NCI-H2029 treated with DMSO at 0.1 percent for 48 hours (cell line): ENCODE measurements around the gene PRKCD.

ENCODE experiments used
- DNase-seq: peaks from one replicate; lab custom pipeline; 2025; lab: John Stamatoyannopoulos, UW

PRKCD gene

GRCh38 chr3:53217175-53217574 is 56.2 kb downstream of the PRKCD start:
- no peak for DNase-seq

DNA sequence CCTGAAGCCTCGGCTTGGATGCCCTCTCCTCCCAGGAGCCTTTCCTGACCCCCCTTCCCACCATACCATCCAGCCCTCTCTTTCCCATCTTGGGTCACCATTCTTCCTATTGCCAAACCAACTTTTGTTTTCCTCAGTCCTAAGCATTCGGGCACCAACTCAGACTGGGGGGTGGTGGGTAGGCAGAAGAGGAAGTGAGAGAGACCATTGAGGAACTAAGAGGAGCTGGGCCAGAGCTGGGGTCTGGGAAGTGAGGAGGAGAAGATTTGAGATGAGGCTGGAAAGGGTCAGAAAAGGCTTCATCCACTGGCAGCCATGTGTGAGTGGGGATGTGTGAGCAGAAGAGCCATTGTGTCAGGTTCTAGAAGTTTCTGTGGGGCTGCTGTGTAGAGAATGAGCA is 57.1 kb downstream of the PRKCD start:
- no peak for DNase-seq

DNA sequence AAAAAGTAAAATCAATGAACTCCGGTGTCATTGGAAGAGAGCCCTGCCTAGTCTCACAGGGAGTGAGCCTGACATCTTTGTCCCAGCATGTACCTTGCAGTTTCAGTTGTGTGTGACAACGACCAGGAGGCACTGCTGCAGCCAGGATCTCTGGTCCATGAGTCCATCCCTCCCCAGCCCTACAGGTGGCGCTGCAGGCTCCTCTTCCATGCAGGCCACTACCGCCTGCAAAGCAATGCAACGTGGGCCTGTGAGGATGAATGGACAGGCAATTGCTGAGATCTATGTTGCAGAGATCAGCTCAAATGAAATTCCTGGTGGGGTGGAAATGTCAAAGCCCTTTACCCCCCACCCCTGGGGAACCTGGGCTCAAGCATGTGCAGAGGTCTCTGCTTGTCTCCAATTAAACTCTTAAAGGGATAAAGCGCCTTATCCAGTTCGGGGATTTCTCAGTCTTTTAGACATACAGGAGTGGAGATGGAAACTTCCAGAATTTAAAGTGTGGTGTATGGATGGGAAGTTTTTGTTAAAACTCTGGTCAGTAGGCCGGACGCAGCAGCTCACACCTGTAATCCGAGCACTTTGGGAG is 59.0 kb downstream of the PRKCD start:
- DNase-seq: peak; percentile 5

DNA sequence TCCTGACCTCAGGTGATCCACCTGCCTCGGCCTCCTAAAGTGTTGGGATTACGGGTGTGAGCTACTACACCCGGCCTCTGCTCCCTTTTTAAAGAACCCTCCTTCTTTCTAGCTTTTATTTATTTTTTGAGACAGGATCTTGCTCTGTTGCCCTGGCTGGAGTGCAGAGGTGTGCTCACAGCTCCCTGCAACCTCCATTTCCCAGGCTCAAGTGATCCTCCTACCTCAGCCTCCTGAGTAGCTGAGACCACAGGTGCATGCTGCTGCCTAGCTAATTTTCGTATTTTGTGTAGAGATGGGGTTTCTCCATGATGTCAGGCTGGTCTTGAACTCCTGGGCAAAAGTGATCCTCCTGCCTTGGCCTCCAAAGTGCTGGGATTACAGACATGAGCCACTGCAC is 60.3 kb downstream of the PRKCD start:
- DNase-seq: no peak

DNA sequence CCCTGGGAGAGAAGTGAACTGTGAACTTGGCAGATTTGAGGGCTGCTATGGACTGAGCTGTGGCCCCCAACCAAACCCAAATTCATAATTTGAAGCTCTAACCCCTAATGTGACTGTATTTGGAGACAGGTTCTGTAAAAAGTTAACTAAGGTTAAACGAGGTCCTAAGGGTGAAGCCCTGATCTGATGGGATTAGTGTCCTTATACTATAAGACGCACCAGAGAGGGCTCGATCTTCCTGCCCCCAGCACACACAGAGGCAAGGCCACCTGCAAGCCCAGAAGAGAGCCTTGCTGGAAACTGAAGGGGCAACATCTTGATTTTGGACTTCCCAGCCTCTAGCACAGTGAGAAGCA is 60.8 kb downstream of the PRKCD start:
- no peak for DNase-seq

- no peak for DNase-seq
Observed at GRCh38 chr3:53222183-53222901, 61.3 kb downstream of the PRKCD start.

GRCh38 chr3:53223025-53223424 is 62.0 kb downstream of the PRKCD start:
- no peak for DNase-seq

DNA sequence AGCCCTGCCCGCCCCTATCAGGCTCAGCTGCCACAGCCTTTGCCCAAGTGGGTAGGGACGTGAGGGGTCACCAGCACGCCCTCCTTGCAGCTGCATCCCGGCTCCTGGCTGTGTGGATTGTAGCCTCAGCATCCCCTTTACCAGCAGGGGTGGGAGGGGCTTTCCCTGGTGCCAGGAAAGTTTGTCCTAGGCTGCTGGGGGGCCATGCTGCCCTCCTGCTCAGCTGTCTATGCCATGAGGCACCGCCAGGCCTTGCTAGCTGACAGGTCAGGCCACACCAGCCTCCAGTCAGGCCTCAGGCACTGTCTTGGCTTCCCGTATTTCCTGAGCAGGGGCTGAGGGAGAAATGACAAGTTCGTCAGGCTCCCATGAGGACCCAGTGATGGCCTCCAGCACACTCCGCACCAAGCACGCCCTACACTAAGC is 62.5 kb downstream of the PRKCD start:
- DNase-seq: no peak

DNA sequence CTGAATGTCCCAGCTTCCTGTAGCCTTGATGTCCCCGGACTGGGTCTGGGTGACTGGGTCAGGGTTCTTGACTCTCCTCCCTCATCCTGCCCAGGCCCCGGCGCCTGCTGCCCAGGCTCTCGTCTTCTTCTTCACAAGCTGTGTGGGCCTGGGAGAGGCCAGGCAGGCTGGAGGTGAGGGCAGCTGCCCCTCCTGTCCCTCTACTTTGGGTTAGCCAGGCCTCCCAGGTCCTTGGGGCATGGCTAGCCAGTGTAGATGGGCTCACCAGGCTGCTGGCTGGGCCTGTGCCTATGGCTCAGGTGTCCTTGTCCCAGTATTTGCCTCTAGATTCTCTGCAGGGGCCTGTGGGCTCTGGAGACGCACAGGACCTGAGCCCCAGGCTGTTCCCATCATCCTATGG is 63.0 kb downstream of the PRKCD start:
- no peak for DNase-seq

DNA sequence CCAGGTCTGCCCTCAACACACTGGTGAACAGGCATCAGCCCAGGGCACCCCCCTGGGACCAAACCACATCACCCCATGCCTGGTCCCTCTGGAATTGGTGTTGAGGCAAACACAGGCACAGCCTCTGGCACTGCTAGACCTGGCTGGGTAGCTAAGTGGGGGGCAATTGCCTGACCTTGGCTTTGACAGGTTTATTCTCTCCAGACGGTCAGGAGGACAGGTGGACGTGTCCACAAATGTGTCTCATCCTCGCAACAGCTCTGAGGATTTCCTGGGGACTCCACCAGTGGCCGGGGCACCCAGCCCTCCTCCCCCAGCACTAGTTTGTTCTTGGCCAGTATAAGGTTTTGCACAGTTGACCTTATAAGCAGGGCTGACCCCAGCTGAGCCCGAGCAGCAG is 63.5 kb downstream of the PRKCD start:
- no peak for DNase-seq

DNA sequence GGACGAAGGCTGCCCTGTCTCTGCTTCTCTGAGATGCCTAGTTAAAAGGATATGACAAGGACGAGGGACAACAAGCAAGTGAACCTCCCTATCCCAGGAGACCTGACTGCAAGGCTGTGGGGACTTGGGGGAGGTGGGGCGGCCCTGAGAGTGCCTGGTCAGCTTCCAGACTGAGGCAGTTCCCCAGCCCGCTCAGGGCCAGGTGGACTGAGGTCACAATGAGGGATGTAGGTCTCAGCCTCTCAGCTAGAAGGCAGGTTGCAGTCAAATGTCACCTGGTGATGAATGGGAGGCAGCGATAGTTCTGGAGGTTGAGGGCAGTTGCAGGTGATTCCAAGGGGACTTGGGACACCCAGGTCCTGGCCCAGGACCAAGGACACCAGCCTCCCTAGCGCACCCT is 64.2 kb downstream of the PRKCD start:
- no peak for DNase-seq

- no peak for DNase-seq
Observed at GRCh38 chr3:53225651-53226050, 64.6 kb downstream of the PRKCD start.

- no peak for DNase-seq
Observed at GRCh38 chr3:53226142-53226840, 65.3 kb downstream of the PRKCD start.

DNA sequence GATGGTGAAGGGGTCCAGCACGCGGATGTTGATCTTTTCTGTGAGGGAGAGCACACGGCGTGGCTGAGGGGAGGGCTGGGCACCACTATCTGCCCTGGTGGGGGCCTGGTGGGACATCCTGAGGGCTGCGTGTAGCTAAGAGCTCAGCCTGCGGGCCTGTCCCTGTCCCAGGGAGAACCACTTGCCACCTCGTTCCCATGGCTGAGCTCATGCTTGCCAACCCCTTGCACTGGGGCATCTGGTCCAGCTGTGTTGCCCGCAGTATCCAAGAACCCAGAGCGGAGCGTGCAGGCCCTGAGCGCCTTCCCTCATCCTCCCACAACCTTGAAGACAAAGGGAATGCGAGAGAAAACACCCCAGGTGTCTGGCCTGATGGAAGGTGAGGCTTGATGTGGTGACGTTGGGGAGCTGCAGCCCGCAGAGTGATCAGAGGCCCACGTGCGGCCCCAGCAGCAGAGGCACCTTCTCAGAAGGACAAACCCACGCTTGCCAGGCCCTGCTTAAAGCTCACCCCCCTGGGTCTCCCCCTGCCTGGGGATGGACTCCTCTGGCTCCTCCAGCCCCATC is 65.9 kb downstream of the PRKCD start:
- DNase-seq: no peak

DNA sequence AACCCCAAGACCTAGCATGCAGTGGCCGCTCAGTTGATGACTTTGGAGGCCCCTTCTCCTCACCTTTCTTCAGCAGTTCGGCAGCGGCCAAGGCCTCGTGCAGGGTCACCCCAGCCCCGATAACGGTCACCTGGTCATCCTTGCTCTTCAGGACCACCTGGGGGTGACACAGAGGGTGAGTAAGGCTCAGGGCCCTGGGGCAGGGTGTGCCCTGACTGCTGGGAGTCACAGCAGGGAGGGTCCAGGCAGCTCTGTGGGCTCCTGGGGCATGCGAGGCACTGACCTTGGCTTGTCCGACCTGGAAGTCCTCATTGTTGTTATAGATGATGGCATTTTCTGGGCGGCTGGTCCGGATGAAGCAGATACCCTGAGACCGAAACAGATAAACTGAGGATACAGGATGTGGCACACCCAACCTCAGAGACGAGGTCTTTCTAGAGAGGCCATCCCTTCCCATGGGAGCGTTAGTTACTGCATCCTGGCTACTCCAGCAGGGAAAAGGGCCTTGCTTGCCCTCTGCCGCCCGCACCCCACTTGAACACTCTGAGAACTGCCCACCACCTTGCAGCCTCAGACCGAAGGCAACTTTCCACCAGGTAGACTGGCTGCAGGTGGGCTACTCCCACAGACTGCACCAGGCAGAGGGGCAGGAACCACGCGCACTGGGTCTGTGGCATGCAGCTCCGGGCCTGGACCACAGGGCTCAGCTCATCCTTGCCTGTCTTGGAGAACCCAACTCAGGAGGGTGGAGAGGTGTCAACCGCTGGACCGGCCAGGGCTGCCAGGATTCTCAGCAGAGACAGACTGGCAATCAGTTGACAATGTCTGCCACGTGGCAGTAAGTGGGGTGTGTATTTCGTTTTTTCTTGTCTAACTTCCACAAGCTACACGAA is 67.2 kb downstream of the PRKCD start:
- DNase-seq: no peak

- no peak for DNase-seq
Observed at GRCh38 chr3:53229171-53229570, 68.2 kb downstream of the PRKCD start.

GRCh38 chr3:53229606-53230005 is 68.6 kb downstream of the PRKCD start:
- no peak for DNase-seq

GRCh38 chr3:53230041-53230621 is 69.1 kb downstream of the PRKCD start:
- DNase-seq: no peak

DNA sequence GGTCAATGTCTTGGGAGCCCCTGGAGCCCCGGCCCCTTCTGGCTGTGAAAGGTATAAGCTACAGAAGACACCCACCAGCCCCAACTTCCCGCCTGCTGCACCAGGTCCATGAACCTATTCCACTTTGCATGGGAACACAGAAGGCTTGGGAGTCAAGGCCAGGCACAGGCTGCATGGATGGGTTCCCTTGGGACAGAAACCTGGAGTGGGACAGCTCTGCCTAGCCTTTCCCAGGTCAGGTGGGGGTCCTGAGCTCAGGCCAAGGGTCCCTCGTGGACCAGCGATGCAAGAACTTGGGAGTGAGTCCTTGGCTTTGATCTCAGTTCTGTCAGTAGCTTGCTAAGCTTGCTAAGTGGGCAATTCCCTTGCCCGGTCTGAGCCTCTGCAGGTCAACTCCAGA is 69.8 kb downstream of the PRKCD start:
- no peak for DNase-seq

GRCh38 chr3:53231532-53232511 is 70.8 kb downstream of the PRKCD start:
- DNase-seq: no peak
